Endothelial cell of coronary artery (primary cell): ENCODE measurements around the gene YPEL3. TPM values are rescaled to one million over a fixed set of nuclear protein-coding genes. Genes with fewer than 3 reads are reported as not detected.

Experiments used
- total RNA-seq: library from RNA; depleted of rRNA; stranded (reverse); fragments of >200 nt; gene quantifications from 2 replicates; pipeline ENCODE4 v1.2.3, GENCODE V29; 2014

Gene YPEL3
- 6.2 and 9.3 TPM in 2 replicates for total RNA-seq

GRCh38 chr16:30096105-30096861 is at the start of gene YPEL3:
TSS of gene YPEL3 (minus strand) at chr16:30096213. CDS start at chr16:30095482, 731 bp downstream.

GRCh38 chr16:30113031-30113710 is 17.2 kb upstream of the YPEL3 start, which contains the start of gene GDPD3:
TSS of gene GDPD3 (minus strand) at chr16:30113537. CDS start at chr16:30113478, 59 bp downstream.

GRCh38 chr16:30091474-30092372 is 4.3 kb downstream of the YPEL3 start, which contains the start of gene TBX6:
TSS of gene TBX6 (minus strand) at chr16:30091924. CDS start at chr16:30091193, 731 bp downstream.

GRCh38 chr16:30075503-30076275 is 20.3 kb downstream of the YPEL3 start, which contains the start of gene PPP4C:
TSS of gene PPP4C (plus strand) at chr16:30075994. CDS start at chr16:30076378, 384 bp downstream.

GRCh38 chr16:30065102-30065942 is 30.7 kb downstream of the YPEL3 start, which contains the start of gene ALDOA:
TSS of gene ALDOA (plus strand) at chr16:30065760. CDS start at chr16:30066898, 1,138 bp downstream.

Other genes with a start within 250 kb of the YPEL3 start
- gene CDIPT, start 233.0 kb downstream of the YPEL3 start, total RNA-seq = 56.0 and 67.3 TPM in 2 replicates
- 1.2 and 3.7 TPM in 2 replicates for gene SEZ6L2, start 196.7 kb downstream of the YPEL3 start, total RNA-seq
- gene ASPHD1, start 195.7 kb downstream of the YPEL3 start, total RNA-seq = 1.2 and 2.4 TPM in 2 replicates
- 4.7 and 5.7 TPM in 2 replicates for gene KCTD13, start 170.0 kb downstream of the YPEL3 start, total RNA-seq
- gene TMEM219, start 134.1 kb downstream of the YPEL3 start, total RNA-seq = 61.0 and 61.1 TPM in 2 replicates
- 97.0 TPM in 2 replicates for gene TAOK2, start 122.3 kb downstream of the YPEL3 start, total RNA-seq
- 4.9 and 6.4 TPM in 2 replicates for gene HIRIP3, start 100.6 kb downstream of the YPEL3 start, total RNA-seq
- gene INO80E, start 100.0 kb downstream of the YPEL3 start, total RNA-seq = 17.3 and 18.3 TPM in 2 replicates
- gene DOC2A, start 85.2 kb downstream of the YPEL3 start, total RNA-seq = 0.09 and 0.38 TPM in 2 replicates
- gene C16orf92, start 73.0 kb downstream of the YPEL3 start, total RNA-seq = not detected in 2 replicates
- 0.09 TPM in 2 replicates for gene TLCD3B, start 64.9 kb downstream of the YPEL3 start, total RNA-seq
- 358 and 754 TPM in 2 replicates for gene ALDOA, start 30.5 kb downstream of the YPEL3 start, total RNA-seq
- 221 and 246 TPM in 2 replicates for gene PPP4C, start 20.2 kb downstream of the YPEL3 start, total RNA-seq
- gene TBX6, start 4.3 kb downstream of the YPEL3 start, total RNA-seq = 0.09 and 0.19 TPM in 2 replicates
- 0.81 and 1.3 TPM in 2 replicates for gene GDPD3, start 17.3 kb upstream of the YPEL3 start, total RNA-seq
- 25.6 and 28.0 TPM in 2 replicates for gene MAPK3, start 27.0 kb upstream of the YPEL3 start, total RNA-seq
- gene CORO1A, start 87.4 kb upstream of the YPEL3 start, total RNA-seq = 0.75 and 2.7 TPM in 2 replicates
- gene BOLA2B, start 97.5 kb upstream of the YPEL3 start, total RNA-seq = 39.0 and 39.6 TPM in 2 replicates
- gene SLX1A, start 97.7 kb upstream of the YPEL3 start, total RNA-seq = 39.4 and 46.1 TPM in 2 replicates
- gene SULT1A3, start 103.0 kb upstream of the YPEL3 start, total RNA-seq = 1.7 and 2.8 TPM in 2 replicates
- 0.94 and 1.3 TPM in 2 replicates for gene NPIPB13, start 152.3 kb upstream of the YPEL3 start, total RNA-seq